ENCODE data around the gene MCCC2. TPM values are rescaled to one million over a fixed set of nuclear protein-coding genes. Genes with fewer than 3 reads are reported as not detected.
"Not testable (repeated sequence)": the region's sequence is repeated elsewhere in the genome, so short reads cannot be mapped to it uniquely, and the experiment has no call there.

MCCC2 gene
- total RNA-seq, 4 donors from 2014 or later = 37.4 to 63.6 (median 53.1) TPM

GRCh38 chr5:71564895-71565294 lies 22.2 kb upstream of the MCCC2 start:
- no peaks in the 10 kb centered on the region for H3K4me1 ChIP-seq
- no peak overlapping the region for H3K4me3 ChIP-seq
- DNase-seq = no peak
- H3K27ac ChIP-seq = no peak overlapping the region
- intact Hi-C loops (cut with DNase I) = no loop called here
- H3K27me3 ChIP-seq = no peaks in the 10 kb centered on the region
- H3K36me3 ChIP-seq = peaks cover 9 to 89% (median 14%) of the 10 kb centered on the region in 3 donors
- no peak for TF ChIP-seq POLR2A (IDR thresholded peaks at IDR 0.05)
- TF ChIP-seq CTCF (IDR thresholded peaks at IDR 0.05) = no peak
- no peaks in the 10 kb centered on the region for H3K9me3 ChIP-seq

- intact Hi-C loops (cut with DNase I) = no loop called here
- TF ChIP-seq POLR2A (IDR thresholded peaks at IDR 0.05) (no peak), CTCF (IDR thresholded peaks at IDR 0.05) (no peak)
- Histone ChIP-seq H3K36me3 (peaks cover 0 to 40% (median 5%) of the 10 kb centered on the region in 3 donors), H3K27ac (no peak overlapping the region), H3K27me3 (no peaks in the 10 kb centered on the region), H3K4me1 (no peaks in the 10 kb centered on the region), H3K9me3 (no peaks in the 10 kb centered on the region), H3K4me3 (no peak overlapping the region)
- DNase-seq = no peak
- 84 to 88% methylated on average over 5 of the region's 5 CpGs for WGBS, 2 donors
Measured at GRCh38 chr5:71569748-71570509, 17.2 kb upstream of the MCCC2 start.

- intact Hi-C loops (cut with DNase I); DNase-seq; H3K9me3 ChIP-seq; H3K27me3 ChIP-seq; H3K4me3 ChIP-seq; H3K27ac ChIP-seq; H3K4me1 ChIP-seq: not testable (repeated sequence)
- peaks cover 0 to 23% (median 0%) of the 10 kb centered on the region in 3 donors for H3K36me3 ChIP-seq
- 90 to 91% methylated on average over 6 of the region's 7 CpGs for WGBS, 2 donors
Measured at GRCh38 chr5:71571811-71572210, 15.3 kb upstream of the MCCC2 start.

- H3K27me3 ChIP-seq = no peaks in the 10 kb centered on the region
- no peaks in the 10 kb centered on the region for H3K4me1 ChIP-seq
- H3K27ac ChIP-seq = no peak overlapping the region
- 72 to 89% methylated on average over 6 to 7 of the region's 7 CpGs for WGBS, 2 donors
- no peaks in the 10 kb centered on the region for H3K9me3 ChIP-seq
- TF ChIP-seq CTCF (IDR thresholded peaks at IDR 0.05) (no peak), POLR2A (IDR thresholded peaks at IDR 0.05) (no peak)
- no peak overlapping the region for H3K4me3 ChIP-seq
- DNase-seq = no peak
- intact Hi-C loops (cut with DNase I) = no loop called here
- H3K36me3 ChIP-seq = peaks cover 0 to 25% (median 0%) of the 10 kb centered on the region in 3 donors
Measured at GRCh38 chr5:71573591-71573990, 13.5 kb upstream of the MCCC2 start.

GRCh38 chr5:71575588-71575987 lies 11.6 kb upstream of the MCCC2 start:
- whole genome bisulfite sequencing, 2 donors = 91 to 93% methylated on average over 4 of the region's 4 CpGs
- H3K4me1 ChIP-seq; H3K4me3 ChIP-seq; H3K27me3 ChIP-seq; H3K27ac ChIP-seq; intact Hi-C loops (cut with DNase I); H3K9me3 ChIP-seq; DNase-seq: not testable (repeated sequence)
- H3K36me3 ChIP-seq = peaks cover 0 to 20% (median 0%) of the 10 kb centered on the region in 3 donors

GRCh38 chr5:71576241-71576640 lies 10.9 kb upstream of the MCCC2 start:
- Histone ChIP-seq H3K9me3 (no peaks in the 10 kb centered on the region), H3K4me1 (no peaks in the 10 kb centered on the region), H3K27me3 (no peaks in the 10 kb centered on the region), H3K4me3 (no peak overlapping the region), H3K27ac (no peak overlapping the region), H3K36me3 (peaks cover 0 to 20% (median 0%) of the 10 kb centered on the region in 3 donors)
- DNase-seq = no peak
- TF ChIP-seq POLR2A (IDR thresholded peaks at IDR 0.05) = no peak
- TF ChIP-seq CTCF (IDR thresholded peaks at IDR 0.05) = no peak
- intact Hi-C loops (cut with DNase I) = no loop called here
- WGBS, 2 donors = 94 to 98% methylated on average over 3 of the region's 3 CpGs

- peaks cover 0 to 20% (median 0%) of the 10 kb centered on the region in 3 donors for H3K36me3 ChIP-seq
- H3K27me3 ChIP-seq; H3K4me1 ChIP-seq; H3K9me3 ChIP-seq; H3K4me3 ChIP-seq; DNase-seq; intact Hi-C loops (cut with DNase I); H3K27ac ChIP-seq: not testable (repeated sequence)
- 74 to 97% methylated on average over 5 to 6 of the region's 6 CpGs for WGBS, 2 donors
Measured at GRCh38 chr5:71577839-71578238, 9.3 kb upstream of the MCCC2 start.
